DOHH2 (cell line): Measurements from ENCODE around the gene FBXO27.
"Not testable (repeated sequence)": the region's sequence is repeated elsewhere in the genome, so short reads cannot be mapped to it uniquely, and the experiment has no call there.

Source experiments
- H3F3A ChIP-seq: fragments of 200-600 bp; sonication (generic), shearing (Covaris generic); 2 replicates; pipeline ENCODE4 v1.6.0; 2016; ENCODE audit warnings: antibody characterized with exemption, mild to moderate bottlenecking; ENCODE audit not compliant: control insufficient read depth, insufficient read depth
- H3K27ac ChIP-seq: fragments of 200-600 bp; sonication (generic); 2 replicates; pipeline ENCODE4 v1.5.1; 2014; ENCODE audit warnings: low read depth, mild to moderate bottlenecking, low read length, moderate library complexity
- H3K27me3 ChIP-seq: fragments of 200-600 bp; sonication (generic); 2 replicates; pipeline ENCODE4 v1.6.1; 2014; ENCODE audit warnings: mild to moderate bottlenecking, low read length, mixed read lengths; ENCODE audit not compliant: control insufficient read depth
- H3K36me3 ChIP-seq: fragments of 200-600 bp; sonication (generic); 2 replicates; pipeline ENCODE4 v1.6.1; 2014; ENCODE audit warnings: mild to moderate bottlenecking, low read length, moderate library complexity, mixed read lengths; ENCODE audit not compliant: control insufficient read depth
- H3K4me1 ChIP-seq: fragments of 200-600 bp; sonication (generic); 2 replicates; pipeline ENCODE4 v1.6.1; 2014; ENCODE audit warnings: mild to moderate bottlenecking, low read length, mixed read lengths; ENCODE audit not compliant: control insufficient read depth
- H3K4me2 ChIP-seq: fragments of 200-600 bp; sonication (generic); 2 replicates; pipeline ENCODE4 v1.6.0; 2014; ENCODE audit warnings: mild to moderate bottlenecking, low read length, moderate library complexity
- H3K4me3 ChIP-seq: fragments of 200-600 bp; sonication (generic); 2 replicates; pipeline ENCODE4 v1.5.1; 2014; ENCODE audit warnings: mild to moderate bottlenecking, low read length, mixed read lengths
- H3K79me2 ChIP-seq: fragments of 200-600 bp; sonication (generic); 2 replicates; pipeline ENCODE4 v1.6.1; 2014; ENCODE audit warnings: mild to moderate bottlenecking, low read length, mixed read lengths; ENCODE audit not compliant: control insufficient read depth
- H3K9me2 ChIP-seq: fragments of 200-600 bp; sonication (generic); replicated peaks from 2 replicates; pipeline ENCODE4 v1.6.1; 2014; ENCODE audit warnings: mild to moderate bottlenecking, low read length, mixed read lengths; ENCODE audit not compliant: control insufficient read depth
- H3K9me3 ChIP-seq: fragments of 200-600 bp; sonication (generic); 2 replicates; pipeline ENCODE4 v1.6.1; 2014; ENCODE audit warnings: antibody characterized with exemption, low read length, mixed read lengths; ENCODE audit not compliant: control insufficient read depth, insufficient read depth
- H4K20me1 ChIP-seq: fragments of 200-600 bp; sonication (generic); 2 replicates; pipeline ENCODE4 v1.6.0; 2014; ENCODE audit warnings: low read depth, mild to moderate bottlenecking, antibody characterized with exemption, low read length, moderate library complexity; ENCODE audit not compliant: control insufficient read depth, insufficient read depth
- EZH2phosphoT487 ChIP-seq: fragments of 200-600 bp; sonication (generic); IDR thresholded peaks from 2 replicates; pipeline ENCODE4 v1.6.1; 2017; ENCODE audit warnings: borderline replicate concordance, mild to moderate bottlenecking, antibody characterized with exemption, low read length, moderate library complexity, mixed read lengths
- TF ChIP-seq, protein P1 (sequence below): fragments of 200-600 bp; sonication (generic); IDR thresholded peaks from one replicate; pipeline ENCODE4 v1.5.1; 2014; ENCODE audit warnings: antibody characterized with exemption, mild to moderate bottlenecking, low read depth, low read length; ENCODE audit not compliant: poor library complexity, severe bottlenecking

Gene FBXO27

DNA sequence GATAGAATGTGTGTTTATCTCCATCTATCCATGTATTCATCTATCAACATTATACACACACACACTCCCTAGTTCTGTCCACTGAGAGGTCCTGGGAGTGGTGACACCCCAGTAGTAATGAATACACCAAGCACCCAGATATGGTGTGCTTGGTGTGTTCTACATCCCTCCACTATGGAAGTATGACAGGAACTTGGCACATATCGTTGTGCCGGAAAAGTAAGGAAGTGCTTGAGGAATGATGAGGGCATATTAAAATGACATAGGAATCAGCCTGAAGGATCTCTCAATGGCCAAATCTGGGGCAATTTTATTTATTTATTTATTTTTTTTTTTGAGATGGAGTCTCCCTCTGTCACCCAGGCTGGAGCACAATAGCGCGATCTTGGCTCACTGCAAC, 28.6 kb downstream of the FBXO27 start:
- Histone ChIP-seq H4K20me1 (no peaks in the 10 kb centered on the region), H3K9me2 (no peaks in the 10 kb centered on the region), H3F3A (no peaks in the 10 kb centered on the region), H3K27me3 (peaks cover 5% of the 10 kb centered on the region; the same call in 1 of the 2 replicates), H3K79me2 (no peaks in the 10 kb centered on the region), H3K4me2 (no peak overlapping the region), H3K4me3 (no peak overlapping the region), H3K36me3 (no peaks in the 10 kb centered on the region), H3K27ac (no peak overlapping the region), H3K4me1 (no peaks in the 10 kb centered on the region), H3K9me3 (no peaks in the 10 kb centered on the region)
- no peak for TF ChIP-seq EZH2phosphoT487
- TF ChIP-seq, protein P1, sequence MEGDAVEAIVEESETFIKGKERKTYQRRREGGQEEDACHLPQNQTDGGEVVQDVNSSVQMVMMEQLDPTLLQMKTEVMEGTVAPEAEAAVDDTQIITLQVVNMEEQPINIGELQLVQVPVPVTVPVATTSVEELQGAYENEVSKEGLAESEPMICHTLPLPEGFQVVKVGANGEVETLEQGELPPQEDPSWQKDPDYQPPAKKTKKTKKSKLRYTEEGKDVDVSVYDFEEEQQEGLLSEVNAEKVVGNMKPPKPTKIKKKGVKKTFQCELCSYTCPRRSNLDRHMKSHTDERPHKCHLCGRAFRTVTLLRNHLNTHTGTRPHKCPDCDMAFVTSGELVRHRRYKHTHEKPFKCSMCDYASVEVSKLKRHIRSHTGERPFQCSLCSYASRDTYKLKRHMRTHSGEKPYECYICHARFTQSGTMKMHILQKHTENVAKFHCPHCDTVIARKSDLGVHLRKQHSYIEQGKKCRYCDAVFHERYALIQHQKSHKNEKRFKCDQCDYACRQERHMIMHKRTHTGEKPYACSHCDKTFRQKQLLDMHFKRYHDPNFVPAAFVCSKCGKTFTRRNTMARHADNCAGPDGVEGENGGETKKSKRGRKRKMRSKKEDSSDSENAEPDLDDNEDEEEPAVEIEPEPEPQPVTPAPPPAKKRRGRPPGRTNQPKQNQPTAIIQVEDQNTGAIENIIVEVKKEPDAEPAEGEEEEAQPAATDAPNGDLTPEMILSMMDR = no peak

DNA sequence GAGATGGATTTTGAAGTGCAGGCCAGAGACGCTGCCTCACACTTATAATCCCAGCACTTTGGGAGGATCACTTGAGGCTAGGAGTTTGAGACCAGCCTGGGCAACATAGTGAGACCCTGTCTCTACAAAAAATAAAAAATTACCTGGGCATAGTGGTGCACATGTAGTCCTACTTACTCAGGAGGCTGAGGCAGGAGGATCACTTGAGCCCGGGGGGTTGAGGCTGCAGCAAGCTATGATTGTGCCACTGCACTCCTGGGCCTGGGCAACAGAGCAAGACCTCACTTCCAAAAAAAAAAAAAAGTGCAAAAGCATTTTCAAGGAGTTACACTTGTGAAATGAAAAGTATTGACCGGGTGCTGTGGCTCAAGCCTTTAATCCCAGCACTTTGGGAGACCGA, 29.2 kb downstream of the FBXO27 start:
- Histone ChIP-seq H3K36me3 (no peaks in the 10 kb centered on the region), H3F3A (no peaks in the 10 kb centered on the region), H4K20me1 (no peaks in the 10 kb centered on the region), H3K9me3 (no peaks in the 10 kb centered on the region), H3K27ac (no peak overlapping the region), H3K9me2 (no peaks in the 10 kb centered on the region), H3K27me3 (peaks cover 5% of the 10 kb centered on the region; the same call in 1 of the 2 replicates), H3K4me3 (no peak overlapping the region), H3K4me2 (no peak overlapping the region), H3K79me2 (no peaks in the 10 kb centered on the region), H3K4me1 (no peaks in the 10 kb centered on the region)
- TF ChIP-seq EZH2phosphoT487 = no peak
- TF ChIP-seq, protein P1 = no peak

DNA sequence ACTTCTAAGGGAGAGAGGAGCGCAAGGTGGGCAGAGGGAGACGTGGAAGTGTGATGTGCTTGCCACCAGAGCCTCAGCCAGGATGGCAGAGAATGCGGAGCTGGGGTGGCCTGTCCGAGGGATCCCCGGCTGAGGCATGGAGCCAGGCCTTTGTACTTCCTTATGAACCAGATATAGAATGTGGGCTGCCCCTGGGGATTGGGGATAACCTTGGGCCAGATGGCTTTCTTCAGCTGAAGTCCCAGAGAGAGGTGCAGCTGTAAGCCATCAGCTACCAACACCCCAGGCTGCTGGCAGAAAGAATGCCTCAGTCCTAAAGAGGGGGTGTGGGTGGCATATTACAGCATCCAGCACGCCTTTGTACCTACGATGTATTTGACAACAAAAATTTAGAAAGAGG, 31.3 kb downstream of the FBXO27 start:
- no peaks in the 10 kb centered on the region for H3K4me1 ChIP-seq
- no peaks in the 10 kb centered on the region for H3K9me2 ChIP-seq
- no peak overlapping the region for H3K27ac ChIP-seq
- H3F3A ChIP-seq = no peaks in the 10 kb centered on the region
- TF ChIP-seq, protein P1 = no peak
- no peak for TF ChIP-seq EZH2phosphoT487
- H4K20me1 ChIP-seq = no peaks in the 10 kb centered on the region
- no peaks in the 10 kb centered on the region for H3K9me3 ChIP-seq
- no peaks in the 10 kb centered on the region for H3K79me2 ChIP-seq
- H3K27me3 ChIP-seq = peaks cover 2% of the 10 kb centered on the region; the same call in 1 of the 2 replicates
- no peak overlapping the region for H3K4me2 ChIP-seq
- no peaks in the 10 kb centered on the region for H3K36me3 ChIP-seq
- H3K4me3 ChIP-seq = no peak overlapping the region

DNA sequence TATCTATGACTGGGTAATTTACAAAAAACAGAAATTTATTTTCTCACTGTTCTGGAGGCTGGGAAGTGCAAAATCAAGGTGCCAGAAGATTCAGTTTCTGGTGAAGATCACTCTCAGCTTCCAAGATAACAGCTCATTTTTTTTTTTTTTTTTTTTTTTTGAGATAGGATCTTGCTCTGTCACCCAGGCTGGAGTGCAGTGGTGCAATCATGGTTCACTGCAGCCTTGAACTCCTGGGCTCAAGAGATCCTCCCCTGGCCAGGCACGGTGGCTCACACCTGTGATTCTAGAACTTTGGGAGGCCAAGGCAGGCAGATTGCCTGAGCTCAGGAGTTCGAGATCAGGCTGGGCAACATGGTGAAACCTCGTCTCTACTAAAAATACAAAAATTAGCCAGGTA, 34.8 kb downstream of the FBXO27 start:
- not testable (repeated sequence) for H3K9me3 ChIP-seq, H3F3A ChIP-seq, H3K9me2 ChIP-seq, H3K27me3 ChIP-seq, H3K4me3 ChIP-seq, H3K4me1 ChIP-seq, H3K36me3 ChIP-seq, H4K20me1 ChIP-seq, H3K27ac ChIP-seq, H3K79me2 ChIP-seq, H3K4me2 ChIP-seq
